Measurements from ENCODE around the gene PDE4D. TPM values are rescaled to one million over a fixed set of nuclear protein-coding genes. Genes with fewer than 3 reads are reported as not detected.

Gene PDE4D
- total RNA-seq, 2 experiments from 2014 or later: 164 to 175 TPM

DNA sequence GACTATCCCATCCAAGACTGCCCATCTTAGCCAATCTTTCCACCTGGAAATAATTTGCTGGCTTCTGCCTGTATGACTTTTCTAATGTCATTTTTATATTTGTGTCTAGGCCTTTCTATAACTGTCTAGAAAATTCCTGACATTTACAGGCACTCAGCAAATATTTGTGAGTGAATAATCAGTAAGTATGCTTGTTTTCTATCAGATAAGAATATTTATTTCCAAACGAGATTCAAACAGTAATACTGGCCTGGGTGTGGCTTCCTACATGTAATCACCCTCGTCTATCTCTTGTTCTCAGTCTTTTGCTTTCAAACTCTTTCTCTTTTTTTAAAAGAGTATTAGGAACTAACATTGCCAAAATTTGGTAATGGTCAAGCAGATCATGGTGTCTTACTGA lies 844.4 kb downstream of the PDE4D start:
- Histone ChIP-seq H3K4me1 (ENCODE audit: insufficient read depth, low read length) (no peaks in the 10 kb centered on the region), H3K27me3 (ENCODE audit: control insufficient read depth in 1 of 2, insufficient read depth in 2 of 2, low read length in 2 of 2) (no peaks in the 10 kb centered on the region), H3K36me3 (ENCODE audit: insufficient read depth, low read length) (no peaks in the 10 kb centered on the region), H3K4me3 (ENCODE audit: low read length) (no peak overlapping the region), H3K27ac (ENCODE audit: low read depth in 1 of 2, low read length in 2 of 2) (no peak overlapping the region), H3K9me3 (ENCODE audit: control insufficient read depth in 1 of 2, insufficient read depth in 1 of 2, low read length in 2 of 2) (no peaks in the 10 kb centered on the region)
- intact Hi-C loops (cut with DNase I, micrococcal nuclease): loop anchor here in 1 of 2 experiments (5.0 kb wide), 1 partner anchor 33 kb away; no protein-coding TSS in a partner anchor
- ATAC-seq (ENCODE audit: poor library complexity): no peak
- Mint-ChIP-seq H3K36me3 (ENCODE audit: low read depth) (no peaks in the 10 kb centered on the region), H3K4me1 (ENCODE audit: low read depth) (no peaks in the 10 kb centered on the region), H3K4me3 (no peak overlapping the region), H3K27me3 (no peaks in the 10 kb centered on the region), H3K9me3 (no peaks in the 10 kb centered on the region), H3K27ac (no peak overlapping the region)
- ChIA-PET POLR2A (no interaction called here), CTCF (no interaction called here)
- no peak for TF ChIP-seq CTCF (IDR thresholded peaks at IDR 0.05)
- DNase-seq: no peak

DNA sequence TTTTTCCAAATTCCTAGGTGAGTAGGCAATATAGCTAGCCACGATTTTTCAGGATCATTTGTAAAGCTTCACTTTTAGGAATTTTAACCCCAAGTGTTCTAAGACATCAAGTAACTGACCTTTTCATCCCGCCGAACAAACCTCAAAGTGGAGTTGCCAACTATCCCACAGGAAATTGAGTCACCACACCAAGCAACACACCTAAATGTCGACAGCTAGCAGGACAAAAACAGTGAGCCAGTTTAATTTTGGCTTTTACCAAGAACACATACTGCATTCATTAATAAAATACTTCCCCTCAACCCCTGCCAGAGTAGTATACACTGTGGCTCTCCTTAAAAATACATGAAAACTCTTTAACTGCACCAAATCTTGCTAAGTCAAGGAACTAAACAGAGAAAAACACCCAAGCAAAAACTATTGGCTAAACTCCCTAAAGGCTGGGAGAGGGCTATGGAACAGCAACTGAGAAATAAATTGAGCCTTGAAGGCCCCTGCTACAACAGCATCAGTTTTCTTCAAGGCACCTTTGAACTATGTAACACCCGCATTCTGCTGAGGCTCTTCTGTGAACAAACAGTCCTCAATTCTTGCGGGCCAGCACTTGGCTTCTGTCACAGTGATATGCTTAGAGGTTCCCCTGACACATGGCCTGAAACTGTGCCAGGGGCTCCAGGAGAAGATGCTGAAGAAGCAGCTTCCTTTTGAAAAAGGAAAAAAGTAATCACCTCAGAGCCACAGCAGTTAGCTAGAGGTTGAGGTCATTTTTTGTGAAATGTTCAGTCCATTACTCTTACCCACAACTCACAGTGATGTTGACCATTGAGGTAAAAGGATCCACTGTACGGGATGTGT lies 851.1 kb downstream of the PDE4D start:
- ATAC-seq (ENCODE audit: poor library complexity): no peak
- peaks cover 18% of the 10 kb centered on the region for H3K36me3 Mint-ChIP-seq (ENCODE audit: low read depth)
- H3K4me1 ChIP-seq (ENCODE audit: insufficient read depth, low read length): peaks cover 15% of the 10 kb centered on the region
- peak overlapping the region; percentile 53 for H3K27ac Mint-ChIP-seq
- H3K4me1 Mint-ChIP-seq (ENCODE audit: low read depth): peaks cover 39% of the 10 kb centered on the region
- no peaks in the 10 kb centered on the region for H3K36me3 ChIP-seq (ENCODE audit: insufficient read depth, low read length)
- TF ChIP-seq CTCF (IDR thresholded peaks at IDR 0.05): no peak
- H3K27me3 Mint-ChIP-seq: no peaks in the 10 kb centered on the region
- H3K27me3 ChIP-seq (ENCODE audit: control insufficient read depth in 1 of 2, insufficient read depth in 2 of 2, low read length in 2 of 2): no peaks in the 10 kb centered on the region
- no peak for DNase-seq
- H3K4me3 ChIP-seq (ENCODE audit: low read length): no peak overlapping the region
- no peaks in the 10 kb centered on the region for H3K9me3 ChIP-seq (ENCODE audit: control insufficient read depth in 1 of 2, insufficient read depth in 1 of 2, low read length in 2 of 2)
- CTCF ChIA-PET: interaction anchor here (1.6 to 1.9 kb wide), 5 partner anchors 44 to 156 kb away, joined by 3 to 8 read pairs (median 4); no protein-coding TSS in a partner anchor
- POLR2A ChIA-PET: interaction anchor here (1.3 to 2.7 kb wide), 3 partner anchors 53 to 85 kb away, joined by 4 to 40 read pairs (median 13); no protein-coding TSS in a partner anchor
- no peak overlapping the region for H3K4me3 Mint-ChIP-seq
- H3K27ac ChIP-seq (ENCODE audit: low read depth in 1 of 2, low read length in 2 of 2): no peak overlapping the region
- H3K9me3 Mint-ChIP-seq: no peaks in the 10 kb centered on the region
- intact Hi-C loops (cut with DNase I, micrococcal nuclease): no loop called here

DNA sequence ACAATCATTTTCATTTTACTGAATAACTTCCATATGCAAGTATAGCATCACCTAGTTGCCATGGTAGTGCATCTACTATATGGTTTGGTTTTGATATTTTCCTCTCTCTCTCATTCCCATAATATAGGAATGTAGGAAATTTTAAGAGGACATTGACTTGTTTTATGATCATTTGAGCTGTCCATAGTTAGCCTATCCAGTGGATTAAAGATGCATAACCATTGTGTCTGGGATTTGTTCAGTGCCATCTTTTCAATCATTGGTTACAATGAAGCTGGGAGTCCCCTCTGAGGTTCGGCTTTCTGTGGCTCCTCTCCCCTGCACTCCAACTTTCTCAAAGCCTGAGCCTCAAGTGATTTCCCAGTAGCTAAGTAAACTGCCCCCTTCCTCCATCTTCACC lies 852.2 kb downstream of the PDE4D start:
- Mint-ChIP-seq H3K4me3 (peak overlapping the region; percentile 86), H3K27ac (peak overlapping the region; percentile 96), H3K36me3 (ENCODE audit: low read depth) (peaks cover 29% of the 10 kb centered on the region), H3K4me1 (ENCODE audit: low read depth) (peaks cover 50% of the 10 kb centered on the region), H3K27me3 (no peaks in the 10 kb centered on the region), H3K9me3 (no peaks in the 10 kb centered on the region)
- DNase-seq: peak in 2 of 14 experiments; percentile 13 to 25
- TF ChIP-seq CTCF (IDR thresholded peaks at IDR 0.05): no peak
- Histone ChIP-seq H3K27ac (ENCODE audit: low read depth in 1 of 2, low read length in 2 of 2) (no peak overlapping the region), H3K4me1 (ENCODE audit: insufficient read depth, low read length) (peaks cover 16% of the 10 kb centered on the region), H3K36me3 (ENCODE audit: insufficient read depth, low read length) (no peaks in the 10 kb centered on the region), H3K9me3 (ENCODE audit: control insufficient read depth in 1 of 2, insufficient read depth in 1 of 2, low read length in 2 of 2) (no peaks in the 10 kb centered on the region), H3K27me3 (ENCODE audit: control insufficient read depth in 1 of 2, insufficient read depth in 2 of 2, low read length in 2 of 2) (no peaks in the 10 kb centered on the region), H3K4me3 (ENCODE audit: low read length) (no peak overlapping the region)
- ATAC-seq (ENCODE audit: poor library complexity): no peak
- intact Hi-C loops (cut with DNase I, micrococcal nuclease): no loop called here
- POLR2A ChIA-PET: interaction anchor here (2.3 to 2.7 kb wide), 2 partner anchors 83 to 86 kb away, joined by 13 to 40 read pairs; no protein-coding TSS in a partner anchor
- CTCF ChIA-PET: interaction anchor here (0.9 to 1.9 kb wide), 8 partner anchors 34 to 155 kb away, joined by 3 to 8 read pairs (median 4); no protein-coding TSS in a partner anchor
